Activated CD8-positive, alpha-beta memory T cell treated with anti-CD3 and anti-CD28 coated beads for 1 hour (primary cell): ENCODE results near the gene TRRAP.

ENCODE experiments used
- DNase-seq, 2 donors: peaks; one replicate each; pipeline ENCODE4 v3.0.0-alpha.2; 2020; ENCODE audit warnings: low read depth in 1 of 2; ENCODE audit errors: extremely low read depth in 1 of 2

Gene TRRAP

GRCh38 chr7:98935811-98936210 is 57.5 kb downstream of the TRRAP start:
- DNase-seq, result no peak

GRCh38 chr7:98943336-98943735 is 65.0 kb downstream of the TRRAP start:
- DNase-seq, result no peak

GRCh38 chr7:98944386-98944785 is 66.1 kb downstream of the TRRAP start:
- no peak for DNase-seq

- no peak for DNase-seq
Measured at GRCh38 chr7:98945852-98946251, 67.5 kb downstream of the TRRAP start.

- DNase-seq, result no peak
Measured at GRCh38 chr7:98946389-98946788, 68.1 kb downstream of the TRRAP start.

GRCh38 chr7:98949336-98950044 is 71.2 kb downstream of the TRRAP start:
- DNase-seq, result no peak

GRCh38 chr7:98955992-98956391 is 77.7 kb downstream of the TRRAP start:
- no peak for DNase-seq

GRCh38 chr7:98956469-98956868 is 78.1 kb downstream of the TRRAP start:
- no peak for DNase-seq

GRCh38 chr7:98956937-98957336 is 78.6 kb downstream of the TRRAP start:
- DNase-seq, result no peak

GRCh38 chr7:98957766-98958165 is 79.4 kb downstream of the TRRAP start:
- no peak for DNase-seq

- no peak for DNase-seq
Measured at GRCh38 chr7:98958968-98959367, 80.6 kb downstream of the TRRAP start.

GRCh38 chr7:98963305-98963704 is 85.0 kb downstream of the TRRAP start:
- no peak for DNase-seq

GRCh38 chr7:98964596-98964995 is 86.3 kb downstream of the TRRAP start:
- DNase-seq, result no peak

- DNase-seq, result no peak
Measured at GRCh38 chr7:98968621-98969020, 90.3 kb downstream of the TRRAP start.

GRCh38 chr7:98969386-98969785 is 91.1 kb downstream of the TRRAP start:
- no peak for DNase-seq

GRCh38 chr7:98970016-98970615 is 91.8 kb downstream of the TRRAP start:
- no peak for DNase-seq

GRCh38 chr7:98970805-98971204 is 92.5 kb downstream of the TRRAP start:
- no peak for DNase-seq

- no peak for DNase-seq
Measured at GRCh38 chr7:98974205-98974604, 95.9 kb downstream of the TRRAP start.

- DNase-seq, result no peak
Measured at GRCh38 chr7:98974906-98975816, 96.8 kb downstream of the TRRAP start.

GRCh38 chr7:98976396-98977185 is 98.3 kb downstream of the TRRAP start:
- no peak for DNase-seq

GRCh38 chr7:98978672-98979071 is 100.3 kb downstream of the TRRAP start:
- no peak for DNase-seq
